ENCODE measurements around the gene ELMO1.

- no peak for TF ChIP-seq CTCF (IDR thresholded peaks at IDR 0.05; ENCODE audit: borderline replicate concordance, extremely low read depth, low read length, poor library complexity, severe bottlenecking)
- no peak for TF ChIP-seq EZH2 (IDR thresholded peaks at IDR 0.05; ENCODE audit: borderline replicate concordance, low read depth, low read length, severe bottlenecking)
Observed at GRCh38 chr7:36809086-36809485, 639.6 kb downstream of the ELMO1 start.

Data from DND-41 (cell line).